IMR-90 (cell line): ENCODE results near the gene ISCA2. TPM values are rescaled to one million over a fixed set of nuclear protein-coding genes. Genes with fewer than 3 reads are reported as not detected.

Experiments used
- ATAC-seq: fragments of 200-7000 bp; cut with Tn5 transposase; 2 replicates; pipeline ENCODE4 v1.9.1; 2020; ENCODE audit warnings: low read depth, mild to moderate bottlenecking, moderate library complexity
- BruUV-seq: library from RNA; stranded (reverse); fragments of 400-500 nt; replicated peaks from 2 replicates; lab custom pipeline; 2021; lab: Mats Ljungman, UMichigan
- CTCF ChIA-PET: fragments of 300-600 bp; formaldehyde crosslinking; extraction: SDS; loops from one replicate; lab custom pipeline; 2021; ENCODE audit warnings: antibody characterized with exemption; lab: Yijun Ruan, JAX
- POLR2A ChIA-PET: fragments of 300-600 bp; sonication (Branson Sonifier 250); formaldehyde crosslinking; loops from one replicate; lab custom pipeline; 2022; ENCODE audit warnings: antibody characterized with exemption; ENCODE audit not compliant: unreplicated experiment; lab: Charles Lee
- DNase-seq: peaks from one replicate; pipeline ENCODE4 v3.0.0; 2013
- H2AFZ ChIP-seq: replicated peaks from 2 replicates; pipeline ENCODE3; 2013; ENCODE audit warnings: low read length, mild to moderate bottlenecking; ENCODE audit not compliant: poor library complexity
- H2AK5ac ChIP-seq: 2 replicates; pipeline ENCODE4 v1.6.1; 2013; ENCODE audit warnings: low read depth, low read length, inconsistent platforms
- H2AK9ac ChIP-seq: replicated peaks from 2 replicates; pipeline ENCODE3; 2013; ENCODE audit warnings: mild to moderate bottlenecking, low read depth, low read length, moderate library complexity; ENCODE audit not compliant: poor library complexity
- H2BK120ac ChIP-seq: 2 replicates; pipeline ENCODE4 v1.6.1; 2013; ENCODE audit warnings: low read depth, low read length, inconsistent platforms
- H2BK15ac ChIP-seq: 3 replicates; pipeline ENCODE4 v1.6.1; 2013; ENCODE audit warnings: low read depth, low read length, inconsistent platforms
- H2BK20ac ChIP-seq: 2 replicates; pipeline ENCODE4 v1.6.1; 2013; ENCODE audit warnings: low read depth, mild to moderate bottlenecking, inconsistent platforms, low read length, moderate library complexity
- H2BK5ac ChIP-seq: 2 replicates; pipeline ENCODE4 v1.6.1; 2013; ENCODE audit warnings: mild to moderate bottlenecking, low read depth, low read length, inconsistent platforms; ENCODE audit not compliant: poor library complexity, severe bottlenecking
- H3K14ac ChIP-seq: replicated peaks from 2 replicates; pipeline ENCODE4 v1.6.1; 2013; ENCODE audit warnings: low read depth, low read length, inconsistent platforms
- H3K18ac ChIP-seq: 2 replicates; pipeline ENCODE4 v1.6.1; 2013; ENCODE audit warnings: low read depth, low read length, control low read depth
- H3K23ac ChIP-seq: 2 replicates; pipeline ENCODE4 v1.6.1; 2013; ENCODE audit warnings: low read depth, low read length, inconsistent platforms
- H3K27ac ChIP-seq: 2 replicates; pipeline ENCODE4 v1.5.1; 2013; ENCODE audit warnings: mild to moderate bottlenecking, control low read depth, low read length; ENCODE audit not compliant: insufficient read depth
- H3K27me3 ChIP-seq: 2 replicates; pipeline ENCODE4 v1.6.1; 2013; ENCODE audit warnings: low read length; ENCODE audit not compliant: control insufficient read depth, insufficient read depth
- H3K36me3 ChIP-seq: 2 replicates; pipeline ENCODE4 v1.6.1; 2013; ENCODE audit warnings: low read length, mixed read lengths; ENCODE audit not compliant: control insufficient read depth, insufficient read depth
- H3K4ac ChIP-seq: 2 replicates; pipeline ENCODE4 v1.6.1; 2013; ENCODE audit warnings: low read depth, low read length, inconsistent platforms
- H3K4me1 ChIP-seq: 2 replicates; pipeline ENCODE4 v1.6.1; 2013; ENCODE audit warnings: low read length, mixed read lengths; ENCODE audit not compliant: control insufficient read depth, insufficient read depth
- H3K4me2 ChIP-seq: 2 replicates; pipeline ENCODE4 v1.6.1; 2013; ENCODE audit warnings: low read depth, mild to moderate bottlenecking, control low read depth, low read length, moderate library complexity
- H3K4me3 ChIP-seq: 2 replicates; pipeline ENCODE4 v1.5.1; 2013; ENCODE audit warnings: low read depth, mild to moderate bottlenecking, control low read depth, low read length, moderate library complexity; ENCODE audit not compliant: insufficient read depth
- H3K56ac ChIP-seq: 2 replicates; pipeline ENCODE4 v1.6.1; 2013; ENCODE audit warnings: low read length, inconsistent platforms; ENCODE audit not compliant: insufficient read depth; ENCODE audit errors: extremely low read depth
- H3K79me1 ChIP-seq, 2 experiments: 2 replicates each; pipeline ENCODE4 v1.6.1; 2013; ENCODE audit warnings: low read length in 2 of 2, inconsistent platforms in 1 of 2, low read depth in 1 of 2
- H3K9ac ChIP-seq: 2 replicates; pipeline ENCODE4 v1.6.1; 2013; ENCODE audit warnings: low read depth, low read length, control low read depth
- H3K9me1 ChIP-seq: 2 replicates; pipeline ENCODE4 v1.6.1; 2013; ENCODE audit warnings: low read length, inconsistent platforms; ENCODE audit not compliant: insufficient read depth
- H3K9me3 ChIP-seq: 2 replicates; pipeline ENCODE4 v1.6.1; 2013; ENCODE audit warnings: low read length; ENCODE audit not compliant: control insufficient read depth, insufficient read depth
- H4K20me1 ChIP-seq: 2 replicates; pipeline ENCODE4 v1.6.1; 2013; ENCODE audit warnings: low read length, inconsistent platforms; ENCODE audit not compliant: insufficient read depth
- H4K5ac ChIP-seq: 2 replicates; pipeline ENCODE4 v1.6.1; 2013; ENCODE audit warnings: mild to moderate bottlenecking, low read depth, low read length, control low read depth
- H4K8ac ChIP-seq, 2 experiments: 2 replicates each; pipeline ENCODE4 v1.6.1; 2013; ENCODE audit warnings: low read depth in 2 of 2, low read length in 2 of 2, control low read depth in 1 of 2, inconsistent platforms in 1 of 2
- H4K91ac ChIP-seq: 2 replicates; pipeline ENCODE4 v1.6.1; 2013; ENCODE audit warnings: low read depth, low read length, inconsistent platforms; ENCODE audit not compliant: insufficient read depth
- BHLHE40 ChIP-seq: fragments of 150-350 bp; IDR thresholded peaks from 2 replicates; pipeline ENCODE4 v1.6.1; 2016; ENCODE audit warnings: mild to moderate bottlenecking, low read depth, low read length
- CEBPB ChIP-seq: IDR thresholded peaks from 2 replicates; pipeline ENCODE4 v1.6.1; 2012; ENCODE audit warnings: low read depth, low read length, improper control_type of control experiment
- CHD1 ChIP-seq: IDR thresholded peaks from 2 replicates; pipeline ENCODE4 v1.6.1; 2012; ENCODE audit warnings: low read depth, low read length, improper control_type of control experiment
- FOS ChIP-seq: fragments of 150-350 bp; IDR thresholded peaks from 2 replicates; pipeline ENCODE4 v1.6.1; 2016; ENCODE audit warnings: low read depth, low read length
- MAFK ChIP-seq: IDR thresholded peaks from 2 replicates; pipeline ENCODE4 v1.6.1; 2012; ENCODE audit warnings: low read depth, low read length, improper control_type of control experiment
- MAZ ChIP-seq: IDR thresholded peaks from 2 replicates; pipeline ENCODE4 v1.6.1; 2012; ENCODE audit warnings: low read depth, mild to moderate bottlenecking, low read length, improper control_type of control experiment, moderate library complexity, borderline replicate concordance
- MXI1 ChIP-seq: IDR thresholded peaks from 2 replicates; pipeline ENCODE4 v1.6.1; 2012; ENCODE audit warnings: low read depth, mild to moderate bottlenecking, low read length, moderate library complexity, borderline replicate concordance
- NFE2L2 ChIP-seq: fragments of 150-350 bp; IDR thresholded peaks from 2 replicates; pipeline ENCODE4 v1.6.1; 2016; ENCODE audit warnings: low read depth, mild to moderate bottlenecking, low read length
- POLR2A ChIP-seq: IDR thresholded peaks from 2 replicates; pipeline ENCODE4 v1.6.1; 2012; ENCODE audit warnings: mild to moderate bottlenecking, low read depth, low read length
- RAD21 ChIP-seq: IDR thresholded peaks from 2 replicates; pipeline ENCODE4 v1.6.1; 2012; ENCODE audit warnings: low read length, improper control_type of control experiment
- RCOR1 ChIP-seq: IDR thresholded peaks from 2 replicates; pipeline ENCODE4 v1.6.1; 2012; ENCODE audit warnings: mild to moderate bottlenecking, low read length, improper control_type of control experiment; ENCODE audit not compliant: insufficient replicate concordance
- RFX5 ChIP-seq: IDR thresholded peaks from 2 replicates; pipeline ENCODE4 v1.8.0; 2012; ENCODE audit warnings: low read depth, mild to moderate bottlenecking, low read length, moderate library complexity
- SMC3 ChIP-seq: fragments of 150-350 bp; IDR thresholded peaks from 2 replicates; pipeline ENCODE4 v1.6.1; 2016; ENCODE audit warnings: low read depth, mild to moderate bottlenecking, antibody characterized with exemption, low read length, moderate library complexity
- dilution Hi-C: fragments of 300-500 bp; cut with HindIII; formaldehyde crosslinking; loops from one replicate; pipeline ENCODE4 v1.14.3; 2018; ENCODE audit warnings: low sequenced_read_pairs; ENCODE audit not compliant: unreplicated experiment
- in situ Hi-C: fragments of 300-500 bp; cut with MboI; formaldehyde crosslinking; loops from 3 replicates; pipeline ENCODE4 v1.14.3; 2019; ENCODE audit warnings: low sequenced_read_pairs, inconsistent platforms, mixed read lengths
- intact Hi-C: fragments of 100-400 bp; cut with micrococcal nuclease; formaldehyde crosslinking; loops from 2 replicates; pipeline ENCODE4 v1.10.0; 2022
- polyA plus RNA-seq, 3 experiments: library from polyadenylated mRNA; depleted of rRNA; stranded (reverse); fragments of >200 nt; gene quantifications; 2 replicates each; pipeline ENCODE4 v1.2.3, GENCODE V29; 2012; ENCODE audit warnings: low replicate concordance in 1 of 3
- total RNA-seq: library from RNA; depleted of rRNA; stranded (reverse); fragments of >200 nt; gene quantifications from 2 replicates; pipeline ENCODE4 v1.2.3, GENCODE V29; 2012
- TF ChIP-seq, protein P1 (sequence below): fragments of 150-350 bp; IDR thresholded peaks from 2 replicates; pipeline ENCODE4 v1.6.1; 2016; ENCODE audit warnings: low read depth, mild to moderate bottlenecking, low read length, moderate library complexity, borderline replicate concordance
- TF ChIP-seq, protein P2 (sequence below): conservative IDR thresholded peaks from 2 replicates; pipeline ENCODE4 v1.5.1; 2012; ENCODE audit warnings: mild to moderate bottlenecking, low read depth, low read length, improper control_type of control experiment
- TF ChIP-seq, protein P3 (sequence below): fragments of 150-350 bp; IDR thresholded peaks from 2 replicates; pipeline ENCODE4 v1.6.1; 2017; ENCODE audit warnings: mild to moderate bottlenecking, antibody characterized with exemption, low read length, low read depth

ISCA2 gene
- total and polyA plus RNA-seq, 2 of the 4 experiments (the other 2 are of a cell fraction) = 5.4 to 25.7 TPM

DNA sequence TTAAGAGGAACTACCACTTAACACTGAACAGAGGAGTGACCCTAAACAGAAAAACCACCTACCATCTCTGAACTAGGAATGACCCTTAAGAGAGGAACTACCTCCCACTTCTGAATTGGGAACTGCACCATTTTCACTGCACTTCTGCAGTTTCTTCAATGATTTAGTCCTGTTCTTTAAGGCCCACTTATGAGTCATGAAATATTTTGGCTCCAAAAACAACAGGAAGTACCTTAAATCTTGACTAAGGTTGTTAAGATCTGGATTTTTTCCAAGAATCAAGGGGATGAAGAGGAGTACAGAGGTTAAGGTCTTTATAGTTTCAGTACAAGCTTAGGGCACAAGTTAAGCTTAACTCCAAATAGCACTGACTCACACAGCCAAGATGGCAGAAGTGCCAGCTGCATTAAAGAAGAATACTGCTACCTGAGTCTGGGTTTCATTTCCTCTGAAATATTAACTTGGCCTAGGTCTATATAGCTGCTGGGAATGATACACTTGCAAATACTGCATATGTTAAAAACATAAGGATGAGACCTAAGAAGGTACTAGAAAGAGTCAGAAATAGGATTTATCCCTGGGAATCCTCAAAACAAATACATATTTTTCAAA is 4.7 kb upstream of the ISCA2 start:
- no peak overlapping the region for H3K9ac ChIP-seq
- no peak overlapping the region for H3K4me3 ChIP-seq
- POLR2A ChIA-PET = no interaction called here
- H3K9me1 ChIP-seq = peaks cover 6% of the 10 kb centered on the region; the same call in 1 of the 2 replicates
- H3K4me2 ChIP-seq = peak overlapping the region; percentile 27; the same call in 1 of the 2 replicates
- CTCF ChIA-PET = no interaction called here
- H4K20me1 ChIP-seq = peaks cover 3% of the 10 kb centered on the region; the same call in 1 of the 2 replicates
- no peak overlapping the region for H4K5ac ChIP-seq
- no peak overlapping the region for H3K27ac ChIP-seq
- H3K79me1 ChIP-seq = peaks cover 12 to 39% of the 10 kb centered on the region in 2 experiments
- H2BK20ac ChIP-seq = no peak overlapping the region
- H2AFZ ChIP-seq = no peak overlapping the region
- H2BK120ac ChIP-seq = no peak overlapping the region
- no peak for ATAC-seq
- H2BK5ac ChIP-seq = no peak overlapping the region
- H2AK9ac ChIP-seq = no peak overlapping the region
- no peak overlapping the region for H3K23ac ChIP-seq
- intact Hi-C loops (no loop called here), in situ Hi-C loops (no loop called here), dilution Hi-C loops (no loop called here)
- H3K18ac ChIP-seq = no peak overlapping the region
- TF ChIP-seq MAFK (no peak), NFE2L2 (no peak), RCOR1 (no peak), RAD21 (no peak), SMC3 (no peak), FOS (no peak), CEBPB (no peak), MAZ (no peak), POLR2A (no peak), BHLHE40 (no peak), CHD1 (no peak), MXI1 (no peak), RFX5 (no peak)
- TF ChIP-seq, protein P1, sequence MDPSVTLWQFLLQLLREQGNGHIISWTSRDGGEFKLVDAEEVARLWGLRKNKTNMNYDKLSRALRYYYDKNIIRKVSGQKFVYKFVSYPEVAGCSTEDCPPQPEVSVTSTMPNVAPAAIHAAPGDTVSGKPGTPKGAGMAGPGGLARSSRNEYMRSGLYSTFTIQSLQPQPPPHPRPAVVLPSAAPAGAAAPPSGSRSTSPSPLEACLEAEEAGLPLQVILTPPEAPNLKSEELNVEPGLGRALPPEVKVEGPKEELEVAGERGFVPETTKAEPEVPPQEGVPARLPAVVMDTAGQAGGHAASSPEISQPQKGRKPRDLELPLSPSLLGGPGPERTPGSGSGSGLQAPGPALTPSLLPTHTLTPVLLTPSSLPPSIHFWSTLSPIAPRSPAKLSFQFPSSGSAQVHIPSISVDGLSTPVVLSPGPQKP = no peak
- TF ChIP-seq, protein P2, sequence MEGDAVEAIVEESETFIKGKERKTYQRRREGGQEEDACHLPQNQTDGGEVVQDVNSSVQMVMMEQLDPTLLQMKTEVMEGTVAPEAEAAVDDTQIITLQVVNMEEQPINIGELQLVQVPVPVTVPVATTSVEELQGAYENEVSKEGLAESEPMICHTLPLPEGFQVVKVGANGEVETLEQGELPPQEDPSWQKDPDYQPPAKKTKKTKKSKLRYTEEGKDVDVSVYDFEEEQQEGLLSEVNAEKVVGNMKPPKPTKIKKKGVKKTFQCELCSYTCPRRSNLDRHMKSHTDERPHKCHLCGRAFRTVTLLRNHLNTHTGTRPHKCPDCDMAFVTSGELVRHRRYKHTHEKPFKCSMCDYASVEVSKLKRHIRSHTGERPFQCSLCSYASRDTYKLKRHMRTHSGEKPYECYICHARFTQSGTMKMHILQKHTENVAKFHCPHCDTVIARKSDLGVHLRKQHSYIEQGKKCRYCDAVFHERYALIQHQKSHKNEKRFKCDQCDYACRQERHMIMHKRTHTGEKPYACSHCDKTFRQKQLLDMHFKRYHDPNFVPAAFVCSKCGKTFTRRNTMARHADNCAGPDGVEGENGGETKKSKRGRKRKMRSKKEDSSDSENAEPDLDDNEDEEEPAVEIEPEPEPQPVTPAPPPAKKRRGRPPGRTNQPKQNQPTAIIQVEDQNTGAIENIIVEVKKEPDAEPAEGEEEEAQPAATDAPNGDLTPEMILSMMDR = no peak
- TF ChIP-seq, protein P3, sequence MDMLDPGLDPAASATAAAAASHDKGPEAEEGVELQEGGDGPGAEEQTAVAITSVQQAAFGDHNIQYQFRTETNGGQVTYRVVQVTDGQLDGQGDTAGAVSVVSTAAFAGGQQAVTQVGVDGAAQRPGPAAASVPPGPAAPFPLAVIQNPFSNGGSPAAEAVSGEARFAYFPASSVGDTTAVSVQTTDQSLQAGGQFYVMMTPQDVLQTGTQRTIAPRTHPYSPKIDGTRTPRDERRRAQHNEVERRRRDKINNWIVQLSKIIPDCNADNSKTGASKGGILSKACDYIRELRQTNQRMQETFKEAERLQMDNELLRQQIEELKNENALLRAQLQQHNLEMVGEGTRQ = no peak
- no peak overlapping the region for H2AK5ac ChIP-seq
- no peak overlapping the region for H4K91ac ChIP-seq
- H4K8ac ChIP-seq = peak overlapping the region in 1 of 2 experiments; percentile 49; a peak in 2 of 4 replicates
- H3K56ac ChIP-seq = no peak overlapping the region
- peaks cover 4% of the 10 kb centered on the region; the same call in 1 of the 2 replicates for H3K4me1 ChIP-seq
- no TSS peak for BruUV-seq
- H2BK15ac ChIP-seq = no peak overlapping the region
- H3K14ac ChIP-seq = no peak overlapping the region
- H3K9me3 ChIP-seq = no peaks in the 10 kb centered on the region
- H3K36me3 ChIP-seq = 0 out of 2 replicates have a peak, but pooled peaks cover 3% of the 10 kb centered on the region
- no peak overlapping the region for H3K4ac ChIP-seq
- H3K27me3 ChIP-seq = no peaks in the 10 kb centered on the region
- DNase-seq = peak; percentile 67
